Transverse colon (tissue), 4 donors: ENCODE measurements around the gene RTF2. TPM values are rescaled to one million over a fixed set of nuclear protein-coding genes. Genes with fewer than 3 reads are reported as not detected.

Source experiments
- DNase-seq: peaks from one replicate; pipeline ENCODE4 v3.0.0-alpha.2; 2019
- H3K27ac ChIP-seq, 4 donors: fragments of 200-600 bp; sonication (generic); 2 replicates each; pipeline ENCODE4 v1.5.1; 2016 to 2018; ENCODE audit warnings: inconsistent platforms in 4 of 4
- H3K27me3 ChIP-seq: fragments of 200-600 bp; sonication (generic); 2 replicates; pipeline ENCODE4 v1.5.1; 2017; ENCODE audit warnings: inconsistent platforms
- H3K36me3 ChIP-seq, 4 donors: fragments of 200-600 bp; sonication (generic); 2 replicates each; pipeline ENCODE4 v1.5.1; 2017 to 2019; ENCODE audit warnings: inconsistent platforms in 4 of 4
- H3K4me1 ChIP-seq, 4 donors: fragments of 200-600 bp; sonication (generic); 2 replicates each; pipeline ENCODE4 v1.5.1; 2017 to 2020; ENCODE audit warnings: inconsistent platforms in 4 of 4
- H3K4me3 ChIP-seq, 4 donors: fragments of 200-600 bp; sonication (generic); 1 replicate in 1 of 4; 2 replicates in 3 of 4; pipeline versions ENCODE4 v1.5.1 to v1.6.1; 2017 to 2019; ENCODE audit warnings: inconsistent platforms in 4 of 4
- H3K9me3 ChIP-seq, 2 donors: fragments of 200-600 bp; sonication (generic); 2 replicates each; pipeline ENCODE4 v1.5.1; 2017 to 2019; ENCODE audit warnings: inconsistent platforms in 2 of 2
- CTCF ChIP-seq, 5 experiments: fragments of 200-600 bp in 3 of 5; fragments of 450-650 bp in 2 of 5; sonication (generic) in 3 of 5; IDR thresholded peaks; 1 replicate in 2 of 5; 2 replicates in 3 of 5; pipeline ENCODE4 v1.5.1; 2016 to 2017; ENCODE audit warnings: antibody characterized with exemption in 5 of 5, inconsistent platforms in 3 of 5, mild to moderate bottlenecking in 2 of 5, moderate library complexity in 1 of 5
- EP300 ChIP-seq: sonication (generic); formaldehyde crosslinking; IDR thresholded peaks from one replicate; pipeline ENCODE4 v1.6.1; 2017; ENCODE audit warnings: antibody characterized with exemption, low read depth
- POLR2A ChIP-seq: fragments of 450-650 bp; IDR thresholded peaks from one replicate; pipeline ENCODE4 v1.6.1; 2016; ENCODE audit warnings: antibody characterized with exemption, mild to moderate bottlenecking, moderate library complexity
- POLR2AphosphoS5 ChIP-seq, 3 donors: sonication (generic); formaldehyde crosslinking; IDR thresholded peaks; one replicate each; pipeline ENCODE4 v1.6.1; 2016; ENCODE audit warnings: antibody characterized with exemption in 3 of 3
- WGBS, 2 donors: methylation state at CpG; one replicate each; pipeline ENCODE4 v1.1.5; 2018; ENCODE audit warnings: low coverage in 1 of 2; 5-methylcytosine and 5-hydroxymethylcytosine counted together
- in situ Hi-C, 4 donors: fragments of 200-750 bp; cut with MboI; loops; one replicate each; pipeline versions ENCODE4 v1.15.0 to v1.15.1; 2017; ENCODE audit warnings: low sequenced_read_pairs in 3 of 4, low pct_ligation_motif_present in 1 of 4, low pct_unique_long_range_greater_than_20kb in 1 of 4
- intact Hi-C: fragments of 100-400 bp; cut with DNase I; formaldehyde crosslinking; loops from one replicate; pipeline ENCODE4 v1.15.1; 2023; ENCODE audit warnings: low total_unique reads
- total RNA-seq, 4 donors: library from RNA; depleted of rRNA; stranded (reverse); fragments of >200 nt; gene quantifications; one replicate each; pipeline ENCODE4 v1.1.0, GENCODE V29; 2016

Gene RTF2
- total RNA-seq, 4 donors from 2014 or later: 49.5 to 130 (median 50.5) TPM

GRCh38 chr20:56428410-56428809, 40.0 kb upstream of the RTF2 start:
- Histone ChIP-seq H3K4me3 (no peak overlapping the region), H3K27me3 (no peaks in the 10 kb centered on the region), H3K36me3 (no peaks in the 10 kb centered on the region), H3K9me3 (no peaks in the 10 kb centered on the region), H3K27ac (no peak overlapping the region), H3K4me1 (peaks cover 0 to 9% (median 0%) of the 10 kb centered on the region in 4 donors)
- no peak for DNase-seq
- 83 to 88% methylated on average over 1 to 5 of the region's 5 CpGs for WGBS, 2 donors
- no peak for TF ChIP-seq CTCF (IDR thresholded peaks at IDR 0.05)
- TF ChIP-seq EP300: no peak
- no peak for TF ChIP-seq POLR2A
- no peak for TF ChIP-seq POLR2AphosphoS5 (IDR thresholded peaks at IDR 0.05)
- in situ Hi-C loops (no loop called here), intact Hi-C loops (no loop called here)

- Histone ChIP-seq H3K27me3 (no peaks in the 10 kb centered on the region), H3K9me3 (no peaks in the 10 kb centered on the region), H3K4me1 (peaks cover 0 to 9% (median 2%) of the 10 kb centered on the region in 4 donors), H3K27ac (no peak overlapping the region), H3K36me3 (no peaks in the 10 kb centered on the region), H3K4me3 (no peak overlapping the region)
- no peak for DNase-seq
- TF ChIP-seq POLR2AphosphoS5 (IDR thresholded peaks at IDR 0.05) (no peak), EP300 (no peak), POLR2A (no peak), CTCF (IDR thresholded peaks at IDR 0.05) (no peak)
- in situ Hi-C loops (no loop called here), intact Hi-C loops (no loop called here)
- WGBS, 2 donors: 54 to 73% methylated on average over 4 to 8 of the region's 8 CpGs
These were observed 39.5 kb upstream of the RTF2 start for GRCh38 chr20:56428881-56429280.

- Histone ChIP-seq H3K4me3 (no peak overlapping the region), H3K27me3 (no peaks in the 10 kb centered on the region), H3K36me3 (no peaks in the 10 kb centered on the region), H3K27ac (no peak overlapping the region), H3K4me1 (peaks cover 0 to 9% (median 2%) of the 10 kb centered on the region in 4 donors), H3K9me3 (no peaks in the 10 kb centered on the region)
- intact Hi-C loops: no loop called here
- WGBS, 2 donors: 11 to 61% methylated on average over 1 to 6 of the region's 6 CpGs
- in situ Hi-C loops: no loop called here
- TF ChIP-seq CTCF (IDR thresholded peaks at IDR 0.05): no peak
- TF ChIP-seq EP300: no peak
- TF ChIP-seq POLR2A: no peak
- no peak for TF ChIP-seq POLR2AphosphoS5 (IDR thresholded peaks at IDR 0.05)
- DNase-seq: no peak
These were observed 38.9 kb upstream of the RTF2 start for GRCh38 chr20:56429502-56429901.

DNA sequence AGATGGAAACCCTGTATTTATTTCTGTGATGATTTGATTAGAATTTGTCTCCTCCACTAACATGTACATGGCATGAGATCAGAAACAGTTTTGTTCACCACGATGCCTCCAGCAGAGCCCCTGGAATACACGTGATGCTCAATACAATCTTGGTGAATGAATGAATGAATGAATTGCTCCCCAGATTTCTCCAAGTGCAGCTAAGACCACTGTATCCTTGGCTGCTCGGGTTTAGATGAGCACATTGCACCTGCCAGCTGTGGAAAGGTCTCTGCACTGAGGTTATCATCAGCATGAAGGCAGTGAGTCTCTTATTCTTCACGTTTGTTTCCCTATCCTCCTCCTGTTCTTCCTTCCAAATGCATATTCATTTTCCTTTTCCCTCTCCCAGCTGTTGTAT, 38.5 kb upstream of the RTF2 start:
- intact Hi-C loops: no loop called here
- Histone ChIP-seq H3K27ac (no peak overlapping the region), H3K4me3 (no peak overlapping the region), H3K36me3 (no peaks in the 10 kb centered on the region), H3K27me3 (no peaks in the 10 kb centered on the region), H3K9me3 (no peaks in the 10 kb centered on the region), H3K4me1 (peaks cover 0 to 9% (median 2%) of the 10 kb centered on the region in 4 donors)
- no peak for TF ChIP-seq POLR2A
- in situ Hi-C loops: no loop called here
- no peak for DNase-seq
- WGBS, 2 donors: 56% methylated on average over 4 of the region's 4 CpGs

DNA sequence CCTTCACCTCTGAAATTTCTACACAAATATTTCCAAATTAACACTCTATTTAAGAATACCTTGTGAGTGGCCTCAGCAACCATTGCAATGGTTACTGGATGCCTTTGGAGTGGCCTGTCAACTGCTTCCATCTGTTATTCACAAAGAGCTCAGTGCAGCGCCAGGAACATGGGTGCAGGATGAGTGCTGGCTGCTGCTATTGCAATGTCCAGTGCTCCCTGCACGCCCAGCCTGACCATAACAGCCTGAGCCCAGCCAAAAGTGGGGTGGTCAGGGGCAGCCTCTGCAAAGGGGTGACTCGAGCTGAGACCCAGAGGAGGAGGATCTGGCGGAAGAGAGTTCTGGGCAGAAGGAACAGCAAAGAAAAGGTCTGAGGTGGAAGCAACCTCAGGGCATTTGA, 38.0 kb upstream of the RTF2 start:
- WGBS, 2 donors: 71 to 80% methylated on average over 3 to 4 of the region's 4 CpGs
- H3K27ac ChIP-seq: no peak overlapping the region
- intact Hi-C loops (no loop called here), in situ Hi-C loops (no loop called here)
- DNase-seq: no peak
- TF ChIP-seq POLR2A (no peak), CTCF (IDR thresholded peaks at IDR 0.05) (no peak), POLR2AphosphoS5 (IDR thresholded peaks at IDR 0.05) (no peak)
- H3K9me3 ChIP-seq: no peaks in the 10 kb centered on the region
- H3K4me3 ChIP-seq: no peak overlapping the region
- no peaks in the 10 kb centered on the region for H3K27me3 ChIP-seq
- no peaks in the 10 kb centered on the region for H3K36me3 ChIP-seq
- peaks cover 0 to 9% (median 2%) of the 10 kb centered on the region in 4 donors for H3K4me1 ChIP-seq
